PFSK-1 (cell line): ENCODE results near the gene ADGRB2.

ENCODE experiments used
- POLR2AphosphoS5 ChIP-seq: IDR thresholded peaks from 2 replicates; pipeline ENCODE4 v1.6.1; 2012; ENCODE audit warnings: low read depth, mild to moderate bottlenecking, control low read depth, low read length, moderate library complexity
- TAF1 ChIP-seq: IDR thresholded peaks from 2 replicates; pipeline ENCODE4 v1.6.1; 2012; ENCODE audit warnings: low read length, control low read depth, borderline replicate concordance; ENCODE audit not compliant: insufficient read depth

- TF ChIP-seq POLR2AphosphoS5: no peak
- TF ChIP-seq TAF1: no peak
These were observed 27.2 kb upstream of the ADGRB2 start for GRCh38 chr1:31791131-31791858.
